Measurements from ENCODE around the gene MIDN. TPM values are rescaled to one million over a fixed set of nuclear protein-coding genes. Genes with fewer than 3 reads are reported as not detected.

Gene MIDN
- total RNA-seq, 6 experiments from 2014 or later, result 58.4 to 73.3 (median 67.4) TPM

DNA sequence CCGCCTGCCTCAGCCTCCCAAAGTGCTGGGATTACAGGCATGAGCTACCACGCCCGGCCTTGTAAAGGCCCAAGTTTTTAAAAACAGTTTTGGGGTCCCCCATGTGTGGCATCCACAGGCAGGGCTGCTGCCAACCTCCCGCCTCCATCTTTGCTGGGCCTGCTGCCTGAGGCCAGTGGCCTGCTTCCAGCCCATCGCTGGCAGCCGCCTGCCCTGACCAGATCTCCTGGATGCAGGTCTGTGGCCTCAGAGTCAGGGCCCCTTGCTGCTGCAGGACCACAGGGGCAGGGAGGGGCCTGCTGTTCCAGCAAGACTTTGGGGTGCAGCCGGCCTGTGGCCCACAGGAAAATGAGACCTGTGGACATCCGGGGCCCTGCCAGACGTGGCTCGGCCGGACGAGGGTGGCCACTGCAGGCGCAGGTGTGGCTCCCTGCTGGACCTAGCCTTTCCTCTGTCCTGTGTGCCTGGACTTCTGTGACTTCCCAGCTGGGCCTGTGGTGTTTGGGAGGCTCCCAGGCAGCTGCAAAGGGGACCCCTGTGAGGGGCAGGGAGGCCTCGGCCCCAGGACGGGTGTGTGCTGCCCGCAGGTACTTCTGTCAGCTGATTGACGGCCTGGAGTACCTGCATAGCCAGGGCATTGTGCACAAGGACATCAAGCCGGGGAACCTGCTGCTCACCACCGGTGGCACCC is 28.5 kb upstream of the MIDN start:
- H3K9me3 Mint-ChIP-seq, result no peaks in the 10 kb centered on the region

DNA sequence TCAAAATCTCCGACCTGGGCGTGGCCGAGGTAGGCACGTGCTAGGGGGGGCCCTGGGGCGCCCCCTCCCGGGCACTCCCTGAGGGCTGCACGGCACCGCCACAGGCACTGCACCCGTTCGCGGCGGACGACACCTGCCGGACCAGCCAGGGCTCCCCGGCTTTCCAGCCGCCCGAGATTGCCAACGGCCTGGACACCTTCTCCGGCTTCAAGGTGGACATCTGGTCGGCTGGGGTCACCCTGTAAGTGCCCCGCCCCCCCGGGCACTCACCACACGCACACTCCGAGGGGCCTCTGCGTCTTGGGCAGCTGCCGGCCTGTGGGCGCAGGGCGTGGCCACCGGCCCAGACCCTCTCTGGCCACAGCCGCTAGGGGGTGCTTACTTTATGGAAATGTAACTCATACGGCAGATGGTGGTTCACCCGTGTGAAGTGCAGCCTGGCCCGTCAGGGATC is 27.9 kb upstream of the MIDN start:
- no peak overlapping the region for H3K4me3 Mint-ChIP-seq
- DNase-seq, result no peak
- H3K27me3 Mint-ChIP-seq (ENCODE audit: insufficient read depth), result peaks cover 3% of the 10 kb centered on the region
- peaks cover 18% of the 10 kb centered on the region for H3K4me1 Mint-ChIP-seq (ENCODE audit: low read depth)
- no peak overlapping the region for H3K27ac Mint-ChIP-seq
- H3K36me3 Mint-ChIP-seq (ENCODE audit: low read depth), result no peaks in the 10 kb centered on the region
- TF ChIP-seq, protein P1, sequence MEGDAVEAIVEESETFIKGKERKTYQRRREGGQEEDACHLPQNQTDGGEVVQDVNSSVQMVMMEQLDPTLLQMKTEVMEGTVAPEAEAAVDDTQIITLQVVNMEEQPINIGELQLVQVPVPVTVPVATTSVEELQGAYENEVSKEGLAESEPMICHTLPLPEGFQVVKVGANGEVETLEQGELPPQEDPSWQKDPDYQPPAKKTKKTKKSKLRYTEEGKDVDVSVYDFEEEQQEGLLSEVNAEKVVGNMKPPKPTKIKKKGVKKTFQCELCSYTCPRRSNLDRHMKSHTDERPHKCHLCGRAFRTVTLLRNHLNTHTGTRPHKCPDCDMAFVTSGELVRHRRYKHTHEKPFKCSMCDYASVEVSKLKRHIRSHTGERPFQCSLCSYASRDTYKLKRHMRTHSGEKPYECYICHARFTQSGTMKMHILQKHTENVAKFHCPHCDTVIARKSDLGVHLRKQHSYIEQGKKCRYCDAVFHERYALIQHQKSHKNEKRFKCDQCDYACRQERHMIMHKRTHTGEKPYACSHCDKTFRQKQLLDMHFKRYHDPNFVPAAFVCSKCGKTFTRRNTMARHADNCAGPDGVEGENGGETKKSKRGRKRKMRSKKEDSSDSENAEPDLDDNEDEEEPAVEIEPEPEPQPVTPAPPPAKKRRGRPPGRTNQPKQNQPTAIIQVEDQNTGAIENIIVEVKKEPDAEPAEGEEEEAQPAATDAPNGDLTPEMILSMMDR (IDR thresholded peaks at IDR 0.05), result no peak; the same call in 1 of the 2 replicates
- no peaks in the 10 kb centered on the region for H3K9me3 Mint-ChIP-seq

More for the DNA sequence above, 28.5 kb upstream of the MIDN start:
- TF ChIP-seq, protein P1 (IDR thresholded peaks at IDR 0.05), result no peak
- Mint-ChIP-seq H3K27me3 (ENCODE audit: insufficient read depth) (peaks cover 5% of the 10 kb centered on the region), H3K36me3 (ENCODE audit: low read depth) (no peaks in the 10 kb centered on the region), H3K4me1 (ENCODE audit: low read depth) (peaks cover 21% of the 10 kb centered on the region), H3K27ac (no peak overlapping the region), H3K4me3 (no peak overlapping the region)
- DNase-seq, result no peak

DNA sequence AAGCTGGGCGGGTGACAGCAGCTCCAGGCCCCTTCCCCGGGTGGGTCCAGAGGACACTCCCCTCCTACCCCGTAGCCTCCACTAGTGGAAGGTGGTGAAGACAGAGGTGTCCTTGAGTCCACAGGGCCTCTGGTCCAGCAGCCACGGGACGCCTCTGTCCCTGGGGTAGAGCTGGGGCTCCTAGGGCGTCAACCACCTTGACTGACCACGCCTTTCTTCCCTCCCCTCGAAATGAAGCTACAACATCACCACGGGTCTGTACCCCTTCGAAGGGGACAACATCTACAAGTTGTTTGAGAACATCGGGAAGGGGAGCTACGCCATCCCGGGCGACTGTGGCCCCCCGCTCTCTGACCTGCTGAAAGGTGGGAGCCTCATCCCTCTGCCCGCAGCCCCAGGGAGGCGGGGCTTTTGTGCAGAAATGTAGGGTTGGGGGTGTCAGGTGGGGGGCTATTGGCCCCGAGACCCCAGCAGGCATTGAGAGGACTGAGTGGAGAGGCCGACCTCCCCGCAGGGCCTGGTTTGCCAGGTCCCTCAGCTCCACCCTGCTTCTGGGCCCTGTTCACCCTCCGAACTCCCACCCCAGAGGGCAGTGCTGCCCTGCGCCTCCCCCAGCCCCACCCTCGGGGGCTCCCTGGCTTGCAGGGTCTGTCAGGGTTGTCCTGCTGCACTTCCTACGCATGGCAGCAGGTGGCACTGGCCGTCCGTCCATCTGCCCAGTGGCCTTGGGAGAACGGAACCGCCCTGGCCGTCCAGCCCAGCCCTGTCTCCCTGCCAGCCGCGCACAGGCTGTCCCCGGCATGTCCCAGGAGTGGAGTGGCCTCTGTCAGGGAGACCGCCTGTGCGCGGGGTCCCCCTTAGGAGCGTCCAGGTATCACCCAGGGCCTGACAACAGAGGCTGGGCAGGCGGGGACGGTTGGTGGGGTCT is 27.1 kb upstream of the MIDN start:
- no peaks in the 10 kb centered on the region for H3K9me3 Mint-ChIP-seq
- TF ChIP-seq, protein P1 (IDR thresholded peaks at IDR 0.05), result peak; percentile 80
- no peak overlapping the region for H3K27ac Mint-ChIP-seq
- H3K4me3 Mint-ChIP-seq, result no peak overlapping the region
- peaks cover 2% of the 10 kb centered on the region; the same call in 1 of the 2 replicates for H3K27me3 Mint-ChIP-seq (ENCODE audit: insufficient read depth)
- peak; percentile 42 for DNase-seq
- H3K36me3 Mint-ChIP-seq (ENCODE audit: low read depth), result no peaks in the 10 kb centered on the region
- peaks cover 11% of the 10 kb centered on the region for H3K4me1 Mint-ChIP-seq (ENCODE audit: low read depth)

DNA sequence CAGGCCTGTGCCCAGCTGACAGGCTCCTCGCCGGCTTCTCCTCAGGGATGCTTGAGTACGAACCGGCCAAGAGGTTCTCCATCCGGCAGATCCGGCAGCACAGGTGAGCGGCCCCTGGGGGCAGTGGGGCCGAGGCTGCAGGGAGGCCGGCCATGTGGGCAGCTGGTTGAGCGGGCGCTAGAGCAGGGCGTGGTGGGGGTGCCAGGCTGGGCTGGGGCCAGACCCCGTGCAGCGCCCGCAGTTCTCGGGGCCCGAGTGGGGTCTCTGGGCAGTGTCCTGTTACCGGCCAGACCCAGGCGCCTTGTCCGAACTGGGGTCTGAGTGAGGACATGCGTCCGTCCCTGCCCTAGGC is 26.5 kb upstream of the MIDN start:
- Mint-ChIP-seq H3K27me3 (ENCODE audit: insufficient read depth) (peaks cover 2% of the 10 kb centered on the region; the same call in 1 of the 2 replicates), H3K4me3 (no peak overlapping the region), H3K36me3 (ENCODE audit: low read depth) (no peaks in the 10 kb centered on the region), H3K27ac (no peak overlapping the region), H3K9me3 (no peaks in the 10 kb centered on the region), H3K4me1 (ENCODE audit: low read depth) (peaks cover 5% of the 10 kb centered on the region)
- TF ChIP-seq, protein P1 (IDR thresholded peaks at IDR 0.05), result no peak
- DNase-seq, result no peak

DNA sequence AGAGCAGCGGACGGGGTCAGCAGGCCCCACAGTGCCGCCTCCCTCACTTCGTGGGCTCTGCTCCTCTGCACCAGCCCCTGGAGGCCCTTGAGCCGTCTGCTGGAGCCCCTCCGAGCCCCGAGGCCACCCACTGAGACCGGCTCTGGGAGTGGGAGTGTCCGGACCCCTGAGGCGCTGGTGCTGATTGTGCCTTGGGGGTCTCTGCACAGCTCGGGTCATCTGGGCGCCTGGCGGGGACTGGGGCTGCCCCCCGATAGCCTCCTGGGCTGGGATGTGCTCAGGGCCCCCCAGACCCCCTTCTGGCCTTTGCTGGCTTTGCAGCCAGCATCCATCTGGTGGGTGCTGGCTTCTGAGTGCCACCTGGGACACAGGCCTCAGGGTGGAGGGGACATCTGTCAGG is 26.0 kb upstream of the MIDN start:
- Mint-ChIP-seq H3K4me1 (ENCODE audit: low read depth) (no peaks in the 10 kb centered on the region), H3K27ac (no peak overlapping the region), H3K27me3 (ENCODE audit: insufficient read depth) (peaks cover 2% of the 10 kb centered on the region), H3K36me3 (ENCODE audit: low read depth) (no peaks in the 10 kb centered on the region), H3K9me3 (no peaks in the 10 kb centered on the region), H3K4me3 (no peak overlapping the region)
- no peak for DNase-seq
- TF ChIP-seq, protein P1 (IDR thresholded peaks at IDR 0.05), result no peak

All from HFFc6 (cell line).